CD4-positive, alpha-beta memory T cell (primary cell): ENCODE results near the gene RNF182. TPM values are rescaled to one million over a fixed set of nuclear protein-coding genes. Genes with fewer than 3 reads are reported as not detected.
"Not testable (repeated sequence)": the region's sequence is repeated elsewhere in the genome, so short reads cannot be mapped to it uniquely, and the experiment has no call there.

Experiments used
- CTCF ChIA-PET: fragments of 350-600 bp; sonication (Branson Sonifier 250); formaldehyde crosslinking; loops from one replicate; lab custom pipeline; 2021; ENCODE audit warnings: inconsistent platforms; ENCODE audit not compliant: partially characterized antibody; lab: Charles Lee
- POLR2A ChIA-PET: fragments of 350-600 bp; sonication (Branson Sonifier 250); formaldehyde crosslinking; loops from one replicate; lab custom pipeline; 2021; ENCODE audit not compliant: partially characterized antibody; lab: Charles Lee
- DNase-seq, 5 donors: peaks; one replicate each; pipeline versions ENCODE4 v3.0.0 to v3.0.0-alpha.2; 2020 to 2022; ENCODE audit warnings: mixed read lengths in 1 of 5
- H3K27ac ChIP-seq: one replicate; pipeline ENCODE4 v1.7.0; 2013; ENCODE audit warnings: low read depth, low read length
- H3K27me3 ChIP-seq: 2 replicates; pipeline ENCODE4 v1.7.0; 2013; ENCODE audit warnings: mild to moderate bottlenecking, low read length, moderate library complexity; ENCODE audit not compliant: insufficient read depth
- H3K36me3 ChIP-seq: 2 replicates; pipeline ENCODE4 v1.7.0; 2013; ENCODE audit warnings: mild to moderate bottlenecking, low read length, moderate library complexity; ENCODE audit not compliant: insufficient read depth
- H3K4me1 ChIP-seq: 2 replicates; pipeline ENCODE4 v1.7.0; 2013; ENCODE audit warnings: mild to moderate bottlenecking, low read length, moderate library complexity; ENCODE audit not compliant: insufficient read depth
- H3K4me3 ChIP-seq, 2 donors: one replicate each; pipeline ENCODE4 v1.7.0; 2013; ENCODE audit warnings: low read length in 2 of 2, mild to moderate bottlenecking in 1 of 2
- H3K9me3 ChIP-seq, 2 donors: one replicate each; pipeline ENCODE4 v1.7.0; 2013; ENCODE audit warnings: low read length in 2 of 2, control low read depth in 1 of 2; ENCODE audit not compliant: control insufficient read depth in 1 of 2
- H3K27ac Mint-ChIP-seq, 7 donors: one replicate each; pipeline ENCODE4 v1.8.0; 2020 to 2021; ENCODE audit warnings: mixed read lengths in 7 of 7, mild to moderate bottlenecking in 6 of 7, inconsistent platforms in 3 of 7, moderate library complexity in 3 of 7
- H3K27me3 Mint-ChIP-seq, 2 donors: one replicate each; pipeline ENCODE4 v1.8.0; 2020 to 2021; ENCODE audit warnings: mixed read lengths in 2 of 2
- H3K36me3 Mint-ChIP-seq, 2 donors: one replicate each; pipeline ENCODE4 v1.8.0; 2020 to 2021; ENCODE audit warnings: mixed read lengths in 2 of 2, inconsistent platforms in 1 of 2, mild to moderate bottlenecking in 1 of 2
- H3K4me1 Mint-ChIP-seq, 4 donors: one replicate each; pipeline ENCODE4 v1.8.0; 2020 to 2021; ENCODE audit warnings: mixed read lengths in 4 of 4, mild to moderate bottlenecking in 1 of 4
- H3K4me3 Mint-ChIP-seq, 8 donors: one replicate each; pipeline ENCODE4 v1.8.0; 2020 to 2021; ENCODE audit warnings: mixed read lengths in 8 of 8, mild to moderate bottlenecking in 7 of 8, moderate library complexity in 6 of 8, inconsistent platforms in 3 of 8
- H3K9me3 Mint-ChIP-seq, 8 donors: one replicate each; pipeline ENCODE4 v1.8.0; 2020 to 2021; ENCODE audit warnings: mixed read lengths in 8 of 8, mild to moderate bottlenecking in 5 of 8, inconsistent platforms in 3 of 8, moderate library complexity in 1 of 8
- intact Hi-C: fragments of 100-400 bp; cut with micrococcal nuclease; formaldehyde crosslinking; loops from one replicate; pipeline ENCODE4 v1.15.1; 2023
- polyA plus RNA-seq, 2 donors: library from polyadenylated mRNA; unstranded; fragments of 300-500 nt; fragmentation: Illumina TruSeq; gene quantifications; one replicate each; pipeline ENCODE4 v1.2.3, GENCODE V29; 2021
- total RNA-seq, 2 experiments: library from RNA; stranded (reverse); gene quantifications; one replicate each; pipeline ENCODE4 v1.2.3, GENCODE V29; 2021

The RNF182 gene
- total RNA-seq (not detected), polyA plus RNA-seq (not detected)

DNA sequence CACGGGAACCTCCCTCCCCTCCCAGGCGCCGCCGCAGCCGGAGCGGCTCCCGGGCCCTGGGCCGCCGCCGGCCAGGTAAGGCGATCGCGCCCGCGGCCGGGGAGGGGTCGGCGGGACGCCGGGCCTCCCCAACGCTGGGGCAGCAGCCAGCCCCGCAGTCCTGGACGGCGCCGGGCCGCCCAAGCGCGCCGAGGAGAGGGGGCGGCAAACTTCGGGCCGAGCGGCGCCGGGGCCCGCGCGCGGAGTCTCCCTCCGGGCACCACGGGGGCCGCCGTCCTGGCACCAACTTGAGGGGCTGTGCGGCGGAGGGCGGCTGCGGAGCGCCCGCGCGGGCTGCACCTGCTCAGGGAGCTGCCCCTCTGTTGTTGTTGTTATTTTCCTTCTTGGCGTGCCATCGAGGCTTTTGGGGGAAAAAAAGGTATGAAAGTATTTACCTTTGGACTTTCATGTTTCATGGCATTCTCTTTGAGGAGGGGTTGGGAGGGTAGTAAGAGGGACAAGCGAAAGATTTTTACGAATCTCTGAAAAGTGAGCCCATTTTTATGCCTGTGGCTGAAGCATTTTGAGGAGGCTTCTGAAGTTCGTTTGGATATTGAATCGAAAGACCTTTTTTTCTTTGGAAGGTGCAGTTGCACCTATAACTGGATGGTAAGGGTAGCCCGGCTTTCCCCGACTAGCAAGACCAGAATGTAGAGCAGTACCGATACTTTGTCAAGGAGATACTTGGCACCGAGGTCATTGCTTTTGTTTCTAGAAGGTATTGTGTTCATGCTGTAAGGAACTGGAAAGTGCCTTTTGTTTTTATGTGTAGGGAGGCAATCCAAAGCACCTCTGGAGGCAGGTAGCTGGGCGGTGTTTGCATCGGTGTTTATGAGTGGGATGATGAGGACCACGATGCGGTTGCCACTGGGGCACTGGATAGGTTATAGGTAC lies at the start of gene RNF182:
RNF182 (plus strand) TSS at position 4 of the 933 bp plus-strand sequence. CDS start 52,168 bp downstream, outside the sequence.
- CTCF ChIA-PET, result interaction anchor here (1.3 to 3.1 kb wide), 2 partner anchors 17 kb away, joined by 3 to 19 read pairs; no protein-coding TSS in a partner anchor
- intact Hi-C loops, result no loop called here

GRCh38 chr6:13877051-13877450 lies 47.7 kb upstream of the RNF182 start:
- Histone ChIP-seq H3K36me3 (no peaks in the 10 kb centered on the region), H3K9me3 (no peaks in the 10 kb centered on the region), H3K4me3 (no peak overlapping the region), H3K27me3 (no peaks in the 10 kb centered on the region), H3K4me1 (peaks cover 13% of the 10 kb centered on the region), H3K27ac (no peak overlapping the region)
- POLR2A ChIA-PET, result no interaction called here
- H3K27me3 Mint-ChIP-seq, result peaks cover 5 to 6% of the 10 kb centered on the region in 2 donors
- no peak overlapping the region for H3K27ac Mint-ChIP-seq
- no peaks in the 10 kb centered on the region for H3K36me3 Mint-ChIP-seq
- DNase-seq, result no peak
- H3K4me1 Mint-ChIP-seq, result peaks cover 8 to 18% (median 9%) of the 10 kb centered on the region in 4 donors
- CTCF ChIA-PET, result interaction anchor here (4.6 kb wide), 1 partner anchor 189 kb away, joined by 36 read pairs; no protein-coding TSS in a partner anchor
- intact Hi-C loops, result no loop called here
- no peak overlapping the region for H3K4me3 Mint-ChIP-seq
- H3K9me3 Mint-ChIP-seq, result peaks cover 2 to 23% (median 7%) of the 10 kb centered on the region in 8 donors

More for the DNA sequence above, at the start of gene RNF182:
- Mint-ChIP-seq H3K4me1 (peaks cover 10 to 16% (median 14%) of the 10 kb centered on the region in 4 donors), H3K27me3 (peaks cover 44 to 55% of the 10 kb centered on the region in 2 donors), H3K4me3 (peak within 1 kb of the TSS; percentile 82 to 96 (median 86)), H3K27ac (peak within 1 kb of the TSS in 4 of 7 donors; percentile 22 to 85 (median 60)), H3K9me3 (peaks cover 0 to 9% (median 0%) of the 10 kb centered on the region in 8 donors), H3K36me3 (no peaks in the 10 kb centered on the region)
- Histone ChIP-seq H3K36me3 (no peaks in the 10 kb centered on the region), H3K4me1 (peaks cover 15% of the 10 kb centered on the region), H3K9me3 (no peaks in the 10 kb centered on the region), H3K27ac (no peak within 1 kb of the TSS), H3K4me3 (peak within 1 kb of the TSS; percentile 24 to 36), H3K27me3 (peaks cover 41% of the 10 kb centered on the region)
- POLR2A ChIA-PET, result no interaction called here
- DNase-seq, result peak in 3 of 5 donors; percentile 8 to 14 (median 13)

GRCh38 chr6:13880061-13880663 lies 44.6 kb upstream of the RNF182 start:
- H3K9me3 Mint-ChIP-seq, result peaks cover 2 to 23% (median 7%) of the 10 kb centered on the region in 8 donors
- DNase-seq, H3K36me3 Mint-ChIP-seq, intact Hi-C loops, H3K4me1 Mint-ChIP-seq, H3K27ac Mint-ChIP-seq, POLR2A ChIA-PET, H3K9me3 ChIP-seq, H3K27me3 Mint-ChIP-seq, H3K4me3 ChIP-seq, H3K4me3 Mint-ChIP-seq, H3K27ac ChIP-seq, H3K36me3 ChIP-seq, H3K27me3 ChIP-seq, H3K4me1 ChIP-seq: not testable (repeated sequence)
- CTCF ChIA-PET, result interaction anchor here (0.6 kb wide), 1 partner anchor 118 kb away, joined by 3 read pairs; no protein-coding TSS in a partner anchor

DNA sequence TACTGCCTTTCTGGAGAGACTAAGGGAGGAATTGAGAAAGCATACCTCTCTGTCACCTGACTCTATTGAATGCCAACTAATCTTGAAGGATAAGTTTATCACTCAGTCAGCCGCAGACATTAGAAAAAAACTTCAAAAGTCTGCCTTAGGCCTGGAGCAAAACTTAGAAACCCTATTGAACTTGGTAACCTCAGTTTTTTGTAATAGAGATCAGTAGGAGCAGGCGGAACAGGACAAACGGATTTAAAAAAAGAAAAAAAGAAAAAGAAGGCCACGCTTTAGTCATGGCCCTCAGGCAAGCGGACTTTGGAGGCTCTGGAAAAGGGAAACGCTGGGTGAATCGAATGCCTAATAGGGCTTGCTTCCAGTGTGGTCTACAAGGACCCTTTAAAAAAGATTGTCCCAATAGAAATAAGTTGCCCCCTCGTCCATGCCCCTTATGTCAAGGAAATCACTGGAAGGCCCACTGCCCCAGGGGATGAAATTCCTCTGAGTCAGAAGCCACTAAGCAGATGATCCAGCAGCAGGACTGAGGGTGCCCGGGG lies 43.1 kb upstream of the RNF182 start:
- H3K9me3 ChIP-seq, result no peaks in the 10 kb centered on the region
- Mint-ChIP-seq H3K9me3 (peaks cover 2 to 23% (median 7%) of the 10 kb centered on the region in 8 donors), H3K4me1 (no peaks in the 10 kb centered on the region), H3K36me3 (no peaks in the 10 kb centered on the region), H3K27me3 (peaks cover 3% of the 10 kb centered on the region in 2 donors), H3K27ac (no peak overlapping the region), H3K4me3 (no peak overlapping the region)
- H3K4me3 ChIP-seq, result no peak overlapping the region
- ChIA-PET CTCF (no interaction called here), POLR2A (no interaction called here)
- no peaks in the 10 kb centered on the region for H3K36me3 ChIP-seq
- no peak overlapping the region for H3K27ac ChIP-seq
- no peaks in the 10 kb centered on the region for H3K27me3 ChIP-seq
- H3K4me1 ChIP-seq, result no peaks in the 10 kb centered on the region
- intact Hi-C loops, result no loop called here
- DNase-seq, result no peak

DNA sequence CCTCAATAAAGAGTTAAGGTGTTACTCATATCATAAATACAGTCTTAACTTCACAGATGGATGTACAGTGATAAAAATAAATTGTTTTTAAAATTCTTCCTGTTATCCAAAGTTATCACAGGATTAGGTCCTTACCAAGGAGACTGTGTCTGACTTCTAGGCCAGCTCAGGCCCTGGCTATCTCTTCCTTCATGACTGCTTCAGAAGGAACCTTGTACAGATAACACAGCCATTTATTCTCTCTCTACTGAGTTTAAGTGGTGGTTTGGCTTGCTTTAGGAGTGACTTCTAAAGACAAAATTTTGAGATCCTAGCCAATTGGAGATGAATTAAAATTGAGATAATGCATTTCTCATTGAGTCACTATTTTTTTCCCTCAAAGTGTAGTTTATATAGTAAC lies 40.8 kb upstream of the RNF182 start:
- H3K27ac Mint-ChIP-seq, result no peak overlapping the region
- POLR2A ChIA-PET, result no interaction called here

DNA sequence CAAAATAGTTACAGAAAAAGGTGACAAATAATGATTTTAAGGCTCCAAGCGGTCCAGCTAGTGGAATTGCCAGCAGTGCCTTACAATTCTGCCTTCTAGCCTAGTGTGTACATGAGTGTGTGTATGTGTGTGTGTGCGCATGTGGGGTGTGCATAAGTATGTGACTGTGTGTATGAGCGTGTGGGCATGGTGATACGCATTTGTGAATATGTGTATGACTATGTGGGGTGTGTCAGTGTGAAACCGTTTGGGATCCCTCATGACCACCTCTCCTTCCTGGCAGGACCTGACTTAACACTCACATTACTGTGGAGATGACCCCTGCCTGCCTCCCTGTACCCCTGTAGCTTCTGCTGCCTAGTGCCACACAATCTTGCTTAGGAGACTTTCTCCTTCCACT lies 40.4 kb upstream of the RNF182 start:
- Histone ChIP-seq H3K4me3 (no peak overlapping the region), H3K27me3 (no peaks in the 10 kb centered on the region), H3K27ac (no peak overlapping the region), H3K36me3 (no peaks in the 10 kb centered on the region), H3K4me1 (no peaks in the 10 kb centered on the region), H3K9me3 (no peaks in the 10 kb centered on the region)
- Mint-ChIP-seq H3K4me3 (no peak overlapping the region), H3K27me3 (peaks cover 0 to 3% of the 10 kb centered on the region in 2 donors), H3K9me3 (peaks cover 0 to 2% (median 0%) of the 10 kb centered on the region in 8 donors), H3K36me3 (no peaks in the 10 kb centered on the region), H3K4me1 (no peaks in the 10 kb centered on the region), H3K27ac (peak overlapping the region in 1 of 7 donors; percentile 7)
- ChIA-PET CTCF (interaction anchor here (2.0 to 4.1 kb wide), 3 partner anchors 10 to 182 kb away, joined by 4 to 16 read pairs (median 13); no protein-coding TSS in a partner anchor), POLR2A (no interaction called here)
- intact Hi-C loops, result no loop called here
- no peak for DNase-seq

More for the DNA sequence above, 40.8 kb upstream of the RNF182 start:
- no peaks in the 10 kb centered on the region for H3K4me1 ChIP-seq
- intact Hi-C loops, result no loop called here
- no peaks in the 10 kb centered on the region for H3K27me3 ChIP-seq
- CTCF ChIA-PET, result interaction anchor here (4.1 kb wide), 2 partner anchors 10 to 183 kb away, joined by 13 to 16 read pairs; no protein-coding TSS in a partner anchor
- no peak overlapping the region for H3K4me3 ChIP-seq
- H3K9me3 Mint-ChIP-seq, result peaks cover 0 to 4% (median 0%) of the 10 kb centered on the region in 8 donors
- no peaks in the 10 kb centered on the region for H3K36me3 Mint-ChIP-seq
- no peaks in the 10 kb centered on the region for H3K4me1 Mint-ChIP-seq
- no peak overlapping the region for H3K4me3 Mint-ChIP-seq
- H3K36me3 ChIP-seq, result no peaks in the 10 kb centered on the region
- H3K27ac ChIP-seq, result no peak overlapping the region
- H3K27me3 Mint-ChIP-seq, result peaks cover 0 to 3% of the 10 kb centered on the region in 2 donors
- no peaks in the 10 kb centered on the region for H3K9me3 ChIP-seq
- DNase-seq, result no peak
